K562 (cell line): Measurements from ENCODE around the gene CBLC. TPM values are rescaled to one million over a fixed set of nuclear protein-coding genes. Genes with fewer than 3 reads are reported as not detected.
A peak's percentile ranks its signal among the peaks of the same experiment; 100 is the strongest.

Experiments
- ATAC-seq: fragments of 200-7000 bp; cut with Tn5 transposase; 3 replicates; pipeline ENCODE4 v1.9.1; 2020; ENCODE audit warnings: moderate library complexity
- BruUV-seq: library from RNA; stranded (reverse); fragments of 400-500 nt; replicated peaks from 2 replicates; lab custom pipeline; 2021; lab: Mats Ljungman, UMichigan
- CTCF ChIA-PET: fragments of 300-600 bp; formaldehyde crosslinking; extraction: SDS; loops from one replicate; lab custom pipeline; 2021; ENCODE audit warnings: low intra/inter-chr PET ratio; lab: Yijun Ruan, JAX
- POLR2A ChIA-PET: fragments of 300-600, 350-650 bp; sonication (Branson Sonifier 250); formaldehyde crosslinking; extraction: SDS; loops from one replicate; lab custom pipeline; 2021; ENCODE audit warnings: antibody characterized with exemption, inconsistent platforms; lab: Yijun Ruan, JAX
- DNase-seq, 4 experiments: peaks; one replicate each; pipeline versions ENCODE4 v3.0.0 to v3.0.0-alpha.2; 2011 to 2018; ENCODE audit warnings: low spot score in 3 of 4, mixed read lengths in 3 of 4; ENCODE audit errors: extremely low read depth in 1 of 4
- FAIRE-seq: peaks from 2 replicates; lab custom pipeline; 2011; peaks lifted over from hg19 to GRCh38; lab: Jason Lieb, UNC
- H2AFZ ChIP-seq: 2 replicates; pipeline ENCODE4 v1.6.0; 2011; ENCODE audit warnings: low read depth, low read length, control low read depth, inconsistent platforms
- H3K27ac ChIP-seq: fragments of 200-600 bp; 3 replicates; pipeline ENCODE4 v1.8.0; 2011; ENCODE audit warnings: low read depth, mild to moderate bottlenecking, control low read depth, inconsistent platforms, low read length, moderate library complexity, mixed read lengths; ENCODE audit errors: extremely low read depth
- H3K27me3 ChIP-seq, 2 experiments: fragments of 300-600 bp in 1 of 2; 2 replicates in 1 of 2; 3 replicates in 1 of 2; pipeline versions ENCODE4 v1.6.0 to v1.8.0; 2011; ENCODE audit warnings: inconsistent platforms in 2 of 2, low read length in 2 of 2, mild to moderate bottlenecking in 1 of 2, mixed read lengths in 1 of 2, moderate library complexity in 1 of 2; ENCODE audit not compliant: control insufficient read depth in 2 of 2, insufficient read depth in 2 of 2
- H3K36me3 ChIP-seq: fragments of 300-600 bp; 3 replicates; pipeline ENCODE4 v1.8.0; 2011; ENCODE audit warnings: mild to moderate bottlenecking, low read length, inconsistent platforms; ENCODE audit not compliant: control insufficient read depth, insufficient read depth
- H3K4me1 ChIP-seq, 2 experiments: fragments of 200-600 bp in 1 of 2; replicated peaks in 1 of 2; 2 replicates in 1 of 2; 3 replicates in 1 of 2; pipeline versions ENCODE4 v1.5.1 to v1.8.0; 2011; ENCODE audit warnings: inconsistent platforms in 2 of 2, low read length in 2 of 2, mild to moderate bottlenecking in 1 of 2, mixed read lengths in 1 of 2, moderate library complexity in 1 of 2; ENCODE audit not compliant: control insufficient read depth in 2 of 2, insufficient read depth in 2 of 2
- H3K4me2 ChIP-seq: 2 replicates; pipeline ENCODE4 v1.6.1; 2011; ENCODE audit warnings: low read length, control low read depth, inconsistent platforms, mixed read lengths; ENCODE audit not compliant: insufficient read depth
- H3K4me3 ChIP-seq: fragments of 200-600 bp; sonication (generic), shearing (Covaris generic); 2 replicates; pipeline ENCODE4 v1.5.1; 2016; ENCODE audit warnings: control low read depth, inconsistent platforms
- H3K79me2 ChIP-seq: fragments of 200-600 bp; 3 replicates; pipeline ENCODE4 v1.8.0; 2011; ENCODE audit warnings: low read length, inconsistent platforms; ENCODE audit not compliant: control insufficient read depth, insufficient read depth
- H3K9ac ChIP-seq, 2 experiments: 2 replicates each; pipeline versions ENCODE4 v1.6.0 to v1.6.1; 2011; ENCODE audit warnings: low read depth in 2 of 2, low read length in 2 of 2, control low read depth in 1 of 2, inconsistent platforms in 1 of 2, mild to moderate bottlenecking in 1 of 2, mixed read lengths in 1 of 2; ENCODE audit not compliant: insufficient read depth in 1 of 2
- H3K9me1 ChIP-seq: one replicate; pipeline ENCODE4 v1.6.0; 2011; ENCODE audit warnings: inconsistent platforms, mild to moderate bottlenecking, low read length, moderate library complexity; ENCODE audit not compliant: control insufficient read depth, insufficient read depth
- H3K9me3 ChIP-seq: replicated peaks from 2 replicates; pipeline ENCODE4 v1.5.1; 2011; ENCODE audit warnings: low read depth, low read length, inconsistent platforms; ENCODE audit not compliant: control insufficient read depth, insufficient read depth
- H4K20me1 ChIP-seq: replicated peaks from 2 replicates; pipeline ENCODE4 v1.6.1; 2011; ENCODE audit warnings: low read length, inconsistent platforms, mixed read lengths; ENCODE audit not compliant: control insufficient read depth, insufficient read depth
- CEBPZ ChIP-seq: fragments of 150-350 bp; IDR thresholded peaks from 2 replicates; pipeline ENCODE4 v1.6.1; 2014; ENCODE audit warnings: low read depth, mild to moderate bottlenecking, low read length, borderline replicate concordance
- CREBBP ChIP-seq: IDR thresholded peaks from one replicate; pipeline ENCODE4 v1.6.1; 2012; ENCODE audit warnings: low read depth, mild to moderate bottlenecking, control low read depth, inconsistent platforms, low read length
- ETV5 ChIP-seq: sonication (generic); formaldehyde crosslinking; IDR thresholded peaks from 2 replicates; pipeline ENCODE4 v1.4.0; 2020; ENCODE audit warnings: low read depth, mild to moderate bottlenecking, missing genetic modification reagents
- HOMEZ ChIP-seq: fragments of 250-450 bp; sonication (Bioruptor Pico); IDR thresholded peaks from 2 replicates; pipeline ENCODE4 v1.4.0; 2020; ENCODE audit warnings: mild to moderate bottlenecking, moderate library complexity
- MCM2 ChIP-seq: fragments of 450-650 bp; IDR thresholded peaks from 2 replicates; pipeline ENCODE4 v1.6.1; 2017; ENCODE audit warnings: low read depth, mild to moderate bottlenecking
- MTA1 ChIP-seq: fragments of 450-650 bp; IDR thresholded peaks from 2 replicates; pipeline ENCODE4 v1.6.1; 2017; ENCODE audit warnings: borderline replicate concordance
- NBN ChIP-seq: fragments of 450-650 bp; IDR thresholded peaks from 2 replicates; pipeline ENCODE4 v1.6.1; 2016; ENCODE audit warnings: low read depth, mild to moderate bottlenecking
- OTX1 ChIP-seq: fragments of 450-650 bp; formaldehyde crosslinking; IDR thresholded peaks from 2 replicates; pipeline ENCODE4 v1.4.0; 2022; ENCODE audit warnings: mild to moderate bottlenecking
- RB1 ChIP-seq: fragments of 450-650 bp; IDR thresholded peaks from 2 replicates; pipeline ENCODE4 v1.6.1; 2017; ENCODE audit warnings: low read depth, mild to moderate bottlenecking
- TOE1 ChIP-seq, 2 experiments: fragments of 450-650 bp in 1 of 2; sonication (generic) in 1 of 2; formaldehyde crosslinking in 1 of 2; IDR thresholded peaks; 2 replicates each; pipeline versions ENCODE4 v1.7.1 to v1.8.0; 2016 to 2022; ENCODE audit warnings: borderline replicate concordance in 2 of 2, mild to moderate bottlenecking in 2 of 2, antibody characterized with exemption in 1 of 2, inconsistent platforms in 1 of 2, low read depth in 1 of 2, missing genetic modification reagents in 1 of 2, moderate library complexity in 1 of 2
- XRCC5 ChIP-seq: fragments of 200-400 bp; formaldehyde crosslinking; IDR thresholded peaks from 2 replicates; pipeline ENCODE4 v1.6.1; 2017; ENCODE audit warnings: low read depth, mild to moderate bottlenecking, low read length
- ZC3H11A ChIP-seq: IDR thresholded peaks from 2 replicates; pipeline ENCODE4 v1.6.1; 2012; ENCODE audit warnings: low read depth, low read length, improper control_type of control experiment
- WGBS: fragments of 100-300 bp; shearing (Covaris generic); methylation state at CpG from one replicate; pipeline ENCODE4 v1.1.6; 2016; ENCODE audit warnings: low coverage, mixed read lengths; ENCODE audit not compliant: insufficient coverage; ENCODE audit errors: missing lambda C conversion rate; 5-methylcytosine and 5-hydroxymethylcytosine counted together
- in situ Hi-C: fragments of 300-500 bp; cut with MboI; formaldehyde crosslinking; loops from 4 replicates; pipeline ENCODE4 v1.15.0; 2018; ENCODE audit warnings: inconsistent platforms, mixed read lengths
- intact Hi-C: fragments of 100-400 bp; cut with micrococcal nuclease; formaldehyde crosslinking; loops from 2 replicates; pipeline ENCODE4 v1.14.2; 2022
- polyA plus RNA-seq, 8 experiments: library from polyadenylated mRNA; depleted of rRNA in 4 of 8; stranded (reverse) in 5 of 8; unstranded in 3 of 8; fragments of >200 nt; fragmentation: Nextera tagmentation in 2 of 8; fragmentation: Illumina TruSeq in 1 of 8; extraction: Ambion mirVana in 2 of 8; extraction: Trizol in 1 of 8; gene quantifications; 2 replicates each; pipeline versions ENCODE4 v1.2.1 to v1.2.3, GENCODE V29; 2011 to 2014; ENCODE audit warnings: inconsistent platforms in 1 of 8, missing spikeins in 1 of 8
- total RNA-seq, 7 experiments: library from RNA; depleted of rRNA in 6 of 7; stranded (reverse); fragments of >200 nt in 6 of 7; fragmentation: Illumina TruSeq in 2 of 7; extraction: Trizol in 2 of 7; gene quantifications; 2 replicates each; pipeline versions ENCODE4 v1.2.1 to v1.2.3, GENCODE V29; 2011 to 2021; ENCODE audit warnings: low replicate concordance in 1 of 7

CBLC gene
- total and polyA plus RNA-seq, 9 of the 15 experiments (the other 6 are each of a cell fraction or from before 2014, with no cell fraction given) = 0.09 TPM; not detected in 8

GRCh38 chr19:44745341-44745831, 32.3 kb upstream of the CBLC start (continued):
- no peak for TF ChIP-seq HOMEZ (CRISPR knock-in tag)
- TF ChIP-seq MTA1 = 0 out of 2 replicates have a peak, but pooled peaks have one; percentile 32
- TF ChIP-seq RB1 = no peak

- Histone ChIP-seq H3K9me3 (no peaks in the 10 kb centered on the region), H3K27me3 (no peaks in the 10 kb centered on the region), H4K20me1 (no peaks in the 10 kb centered on the region), H3K4me3 (no peak overlapping the region), H2AFZ (peak overlapping the region; percentile 38; the same call in 1 of the 2 replicates), H3K4me1 (peaks cover 22 to 43% of the 10 kb centered on the region in 2 experiments), H3K36me3 (no peaks in the 10 kb centered on the region), H3K79me2 (no peaks in the 10 kb centered on the region), H3K9ac (no peak overlapping the region), H3K27ac (no peak overlapping the region), H3K4me2 (no peak overlapping the region), H3K9me1 (no peaks in the 10 kb centered on the region)
- CTCF ChIA-PET = no interaction called here
- WGBS = 20% methylated on average over 2 of the region's 4 CpGs
- in situ Hi-C loops (no loop called here), intact Hi-C loops (no loop called here)
- ATAC-seq = no peak
- DNase-seq = no peak
- POLR2A ChIA-PET = interaction anchor here (0.6 to 1.0 kb wide), 2 partner anchors 21 to 919 kb away, joined by 3 to 4 read pairs; partner anchors contain the start of gene ZNF283
- BruUV-seq = no TSS peak
- FAIRE-seq = peak; percentile 23
- TF ChIP-seq XRCC5 (no peak), MTA1 (0 out of 2 replicates have a peak, but pooled peaks have one; percentile 16), CREBBP (no peak), HOMEZ (CRISPR knock-in tag) (no peak), MCM2 (no peak), OTX1 (CRISPR knock-in tag) (peak; percentile 77; the same call in 1 of the 2 replicates), ZC3H11A (no peak), CEBPZ (no peak), ETV5 (CRISPR knock-in tag) (no peak), TOE1 (IDR thresholded peaks at IDR 0.05; ENCODE audit: borderline replicate concordance) (peak; percentile 19; the same call in 1 of the 2 replicates), TOE1 (CRISPR knock-in tag; IDR thresholded peaks at IDR 0.05; ENCODE audit: borderline replicate concordance, low read depth) (no peak), NBN (peak; percentile 47; the same call in 1 of the 2 replicates)
These were observed 31.6 kb upstream of the CBLC start for GRCh38 chr19:44745887-44746600.
